ENCODE measurements around the gene RAD51B.

Gene RAD51B

DNA sequence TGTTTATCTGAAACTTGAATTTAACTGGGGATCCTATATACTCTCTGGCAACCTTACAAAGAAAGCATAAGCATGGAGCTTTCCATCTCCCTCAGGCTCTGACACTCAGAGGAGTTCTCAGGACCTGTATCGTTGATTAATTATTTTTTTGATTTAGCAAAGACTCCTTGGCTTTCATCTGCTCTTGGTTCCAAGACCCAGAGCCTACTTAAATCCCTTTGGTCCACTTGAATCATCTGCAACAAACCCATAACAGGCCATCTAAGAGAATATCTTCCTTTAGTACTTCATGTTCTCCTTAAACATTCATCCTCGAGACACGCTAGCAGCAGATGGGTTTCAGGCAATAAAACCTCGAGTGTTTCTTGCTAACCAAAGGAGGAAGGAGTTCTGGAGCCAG, 887.9 kb downstream of the RAD51B start:
- no peak for TF ChIP-seq CTCF (IDR thresholded peaks at IDR 0.05; ENCODE audit: low read depth, low read length)
- H3K4me3 ChIP-seq (ENCODE audit: low read depth, low read length) = no peak overlapping the region

DNA sequence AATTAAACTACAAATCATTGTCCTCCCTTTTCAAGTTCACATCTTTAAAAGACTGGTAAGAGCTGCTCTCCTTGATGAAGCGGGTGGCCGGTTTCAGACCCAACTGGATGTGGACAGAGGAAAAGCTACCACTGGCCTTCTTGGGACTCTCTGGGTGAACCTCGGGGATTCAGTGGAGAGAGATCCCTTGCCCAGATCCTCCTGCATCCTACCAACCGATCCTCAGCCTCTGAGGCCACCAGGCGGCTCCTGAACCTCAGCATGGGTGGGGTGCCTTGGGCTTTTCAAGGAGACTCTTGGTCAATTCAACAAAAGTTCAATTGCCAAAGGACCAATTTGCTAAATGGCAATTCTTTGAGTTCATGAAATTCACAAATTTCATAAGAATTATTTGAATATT, 888.8 kb downstream of the RAD51B start:
- no peak for TF ChIP-seq CTCF (IDR thresholded peaks at IDR 0.05; ENCODE audit: low read depth, low read length)
- no peak overlapping the region for H3K4me3 ChIP-seq (ENCODE audit: low read depth, low read length)

- TF ChIP-seq CTCF (IDR thresholded peaks at IDR 0.05; ENCODE audit: low read depth, low read length) = no peak
- no peak overlapping the region for H3K4me3 ChIP-seq (ENCODE audit: low read depth, low read length)
Observed at GRCh38 chr14:68709007-68709406, 889.4 kb downstream of the RAD51B start.

- no peak overlapping the region for H3K4me3 ChIP-seq (ENCODE audit: low read depth, low read length)
- TF ChIP-seq CTCF (IDR thresholded peaks at IDR 0.05; ENCODE audit: low read depth, low read length) = no peak
Observed at GRCh38 chr14:68710776-68711175, 891.2 kb downstream of the RAD51B start.

DNA sequence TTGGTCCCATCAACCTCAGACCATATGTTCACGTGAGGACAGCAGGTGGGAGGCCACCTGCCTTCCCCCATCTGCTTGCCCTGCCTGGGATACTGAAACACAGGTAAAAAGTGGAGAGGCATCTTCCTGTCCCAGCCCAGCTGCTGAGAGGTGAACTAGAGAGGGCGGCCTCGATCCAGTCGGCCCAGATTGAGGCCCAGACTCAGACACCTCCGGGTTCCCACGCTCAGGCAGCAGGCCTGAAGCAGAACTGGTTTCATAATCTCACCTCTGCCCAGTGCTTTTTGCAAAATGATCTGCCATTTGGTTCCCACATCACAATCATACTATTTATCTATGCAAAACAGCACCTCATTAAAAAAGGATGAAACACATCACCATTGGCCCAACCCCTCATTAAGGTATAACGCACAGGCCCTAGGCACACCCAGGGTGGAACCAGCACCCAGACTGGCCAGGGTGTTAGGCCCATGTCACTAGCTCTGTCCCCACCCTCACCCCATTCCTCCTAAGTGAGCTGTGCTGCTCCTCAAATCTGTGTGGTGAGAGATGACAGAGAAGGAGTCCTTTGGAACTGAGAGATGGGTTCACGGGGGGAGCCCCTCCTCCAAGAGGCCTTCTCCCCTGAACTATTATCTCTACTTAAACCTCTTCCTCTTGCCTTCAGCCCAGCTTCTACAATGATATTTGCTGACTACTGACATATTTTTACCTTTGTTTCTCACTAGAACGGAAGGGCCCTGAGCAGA, 892.2 kb downstream of the RAD51B start:
- no peak for TF ChIP-seq CTCF (IDR thresholded peaks at IDR 0.05; ENCODE audit: low read depth, low read length)
- H3K4me3 ChIP-seq (ENCODE audit: low read depth, low read length) = no peak overlapping the region

DNA sequence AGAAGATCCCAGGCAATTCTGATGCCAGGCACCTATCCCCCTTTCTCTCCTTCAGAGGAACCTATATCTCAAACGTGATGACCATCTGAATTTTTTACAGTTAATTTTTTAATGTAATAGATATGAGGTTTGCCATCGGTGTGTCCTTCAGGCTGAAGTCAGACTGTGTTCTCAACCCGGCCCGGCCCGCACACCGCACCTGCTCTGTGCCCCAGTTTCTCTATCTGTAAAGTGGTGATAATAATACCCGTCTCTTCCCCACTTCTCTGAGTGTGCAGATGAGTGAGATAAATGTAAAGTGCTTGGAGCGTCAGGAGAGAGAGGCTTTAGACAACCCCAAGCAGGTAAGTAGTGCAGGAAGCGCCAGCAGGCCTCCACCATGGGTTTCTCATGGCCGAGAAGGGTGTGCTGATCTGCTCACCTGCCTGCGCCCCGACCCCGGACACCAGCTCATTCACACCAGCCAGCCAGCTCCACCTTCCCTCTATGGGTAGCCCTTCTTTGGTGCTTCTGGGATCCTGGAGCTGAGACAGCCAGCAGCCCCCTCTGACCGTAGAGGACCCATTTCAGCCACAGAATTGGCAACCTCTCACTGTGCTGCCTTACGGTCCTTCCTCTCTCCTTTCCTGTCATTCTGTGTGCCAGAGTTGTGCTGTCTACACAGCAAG, 893.3 kb downstream of the RAD51B start:
- H3K4me3 ChIP-seq (ENCODE audit: low read depth, low read length) = no peak overlapping the region
- no peak for TF ChIP-seq CTCF (IDR thresholded peaks at IDR 0.05; ENCODE audit: low read depth, low read length)

DNA sequence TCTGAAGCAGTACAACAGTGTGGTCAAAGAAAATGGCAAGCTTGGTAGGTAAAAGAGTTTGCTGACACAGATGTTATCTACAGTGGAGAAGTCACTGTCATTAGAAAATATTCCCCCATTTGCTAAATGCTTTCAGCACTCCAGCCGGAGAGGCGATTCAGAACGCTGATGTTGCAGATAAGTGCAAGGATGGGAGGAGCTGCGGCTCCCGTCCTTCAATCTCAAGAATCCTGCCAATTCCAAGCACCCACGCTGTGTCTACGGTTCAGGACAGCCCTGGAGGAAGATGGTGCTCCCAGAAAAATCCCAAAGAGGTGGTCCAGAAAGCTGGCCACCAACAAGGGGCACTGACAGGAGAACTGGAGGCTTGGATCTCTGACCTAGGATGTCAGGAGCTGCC, 894.2 kb downstream of the RAD51B start:
- no peak overlapping the region for H3K4me3 ChIP-seq (ENCODE audit: low read depth, low read length)
- TF ChIP-seq CTCF (IDR thresholded peaks at IDR 0.05; ENCODE audit: low read depth, low read length) = no peak
